HCT116 (cell line): Measurements from ENCODE around the gene DNMT3L. TPM values are rescaled to one million over a fixed set of nuclear protein-coding genes. Genes with fewer than 3 reads are reported as not detected.
A peak's percentile ranks its signal among the peaks of the same experiment; 100 is the strongest.

Experiments
- ATAC-seq: fragments of 200-7000 bp; cut with Tn5 transposase; 2 replicates; pipeline ENCODE4 v1.9.1; 2020; ENCODE audit warnings: mild to moderate bottlenecking, moderate library complexity
- BruUV-seq: library from RNA; stranded (reverse); fragments of 400-500 nt; replicated peaks from 2 replicates; lab custom pipeline; 2021; lab: Mats Ljungman, UMichigan
- CTCF ChIA-PET: fragments of 300-600 bp; sonication (Branson Sonifier 250); formaldehyde crosslinking; loops from one replicate; lab custom pipeline; 2021; ENCODE audit warnings: antibody characterized with exemption; lab: Charles Lee
- POLR2A ChIA-PET: fragments of 300-600, 350-600 bp; sonication (Branson Sonifier 250); formaldehyde crosslinking; loops from one replicate; lab custom pipeline; 2021; ENCODE audit warnings: antibody characterized with exemption; lab: Charles Lee
- RAD21 ChIA-PET, 2 experiments: fragments of 300-600 bp; sonication (Branson Sonifier 250); formaldehyde crosslinking; loops; one replicate each; lab custom pipeline; 2023; ENCODE audit warnings: low total read pairs in 2 of 2; ENCODE audit not compliant: uncharacterized antibody in 2 of 2, unreplicated experiment in 2 of 2, low non-redundant PET in 1 of 2; lab: Charles Lee
- DNase-seq: peaks from one replicate; pipeline ENCODE4 v3.0.0-alpha.2; 2010; ENCODE audit warnings: low read depth, low spot score
- H2AFZ ChIP-seq: fragments of 200-600 bp; shearing (Covaris generic), sonication (generic); 2 replicates; pipeline ENCODE4 v1.6.1; 2017; ENCODE audit warnings: low read depth, mixed run types, mixed read lengths, antibody characterized with exemption, low read length; ENCODE audit not compliant: poor library complexity, severe bottlenecking
- H3K27ac ChIP-seq: 2 replicates; pipeline ENCODE4 v1.5.1; 2012; ENCODE audit warnings: low read depth, low read length
- H3K27me3 ChIP-seq: fragments of 200-600 bp; sonication (generic); 2 replicates; pipeline ENCODE4 v1.6.1; 2016; ENCODE audit warnings: mixed run types, low read length, mixed read lengths; ENCODE audit not compliant: insufficient read depth
- H3K36me3 ChIP-seq, 2 experiments: fragments of 200-500 bp in 1 of 2; fragments of 200-600 bp in 1 of 2; sonication (Bioruptor generic) in 1 of 2; sonication (generic) in 1 of 2; 2 replicates each; pipeline versions ENCODE4 v1.5.1 to v1.6.1; 2014 to 2016; ENCODE audit warnings: low read length in 2 of 2, inconsistent platforms in 1 of 2, mixed read lengths in 1 of 2, mixed run types in 1 of 2; ENCODE audit not compliant: insufficient read depth in 2 of 2, control insufficient read depth in 1 of 2
- H3K4me1 ChIP-seq, 2 experiments: fragments of 200-600 bp in 1 of 2; sonication (generic) in 1 of 2; 2 replicates each; pipeline versions ENCODE4 v1.5.1 to v1.6.1; 2012 to 2017; ENCODE audit warnings: low read length in 2 of 2, inconsistent platforms in 1 of 2, mild to moderate bottlenecking in 1 of 2, mixed read lengths in 1 of 2, mixed run types in 1 of 2, moderate library complexity in 1 of 2; ENCODE audit not compliant: insufficient read depth in 2 of 2, control insufficient read depth in 1 of 2
- H3K4me2 ChIP-seq: fragments of 200-600 bp; sonication (generic); 2 replicates; pipeline ENCODE4 v1.6.1; 2017; ENCODE audit warnings: mixed run types, low read length, mixed read lengths
- H3K4me3 ChIP-seq, 2 experiments: fragments of 200-600 bp in 1 of 2; sonication (generic) in 1 of 2; replicated peaks in 1 of 2; 2 replicates each; pipeline ENCODE4 v1.5.1; 2011 to 2016; ENCODE audit warnings: low read length in 2 of 2, control low read depth in 1 of 2, low read depth in 1 of 2, mild to moderate bottlenecking in 1 of 2, mixed read lengths in 1 of 2, mixed run types in 1 of 2
- H3K79me2 ChIP-seq: fragments of 200-600 bp; sonication (generic); 2 replicates; pipeline ENCODE4 v1.6.1; 2017; ENCODE audit warnings: mild to moderate bottlenecking, mixed run types, low read length, moderate library complexity, mixed read lengths; ENCODE audit not compliant: insufficient read depth
- H3K9ac ChIP-seq: fragments of 200-600 bp; sonication (generic); 2 replicates; pipeline ENCODE4 v1.6.1; 2016; ENCODE audit warnings: low read length, mixed read lengths
- H3K9me2 ChIP-seq: fragments of 200-600 bp; sonication (generic), shearing (Covaris generic); 2 replicates; pipeline ENCODE4 v1.6.1; 2017; ENCODE audit warnings: mixed run types, mild to moderate bottlenecking, moderate library complexity; ENCODE audit not compliant: insufficient read depth
- H3K9me3 ChIP-seq, 2 experiments: fragments of 200-500 bp in 1 of 2; fragments of 200-600 bp in 1 of 2; sonication (Bioruptor generic) in 1 of 2; sonication (generic) in 1 of 2; 2 replicates each; pipeline ENCODE4 v1.6.1; 2014 to 2017; ENCODE audit warnings: low read length in 2 of 2, mixed read lengths in 2 of 2, inconsistent platforms in 1 of 2, low read depth in 1 of 2, mild to moderate bottlenecking in 1 of 2, mixed run types in 1 of 2, moderate library complexity in 1 of 2; ENCODE audit not compliant: control insufficient read depth in 1 of 2, insufficient read depth in 1 of 2
- H4K20me1 ChIP-seq: fragments of 200-600 bp; sonication (generic), shearing (Covaris generic); 2 replicates; pipeline ENCODE4 v1.6.1; 2017; ENCODE audit warnings: mixed run types, mild to moderate bottlenecking, moderate library complexity; ENCODE audit not compliant: insufficient read depth
- CBX3 ChIP-seq: IDR thresholded peaks from 2 replicates; pipeline ENCODE4 v1.6.1; 2012; ENCODE audit warnings: low read depth
- CEBPB ChIP-seq: IDR thresholded peaks from 2 replicates; pipeline ENCODE4 v1.6.1; 2012; ENCODE audit warnings: low read depth
- EGR1 ChIP-seq: IDR thresholded peaks from 2 replicates; pipeline ENCODE4 v1.6.1; 2012; ENCODE audit warnings: low read depth
- ELF1 ChIP-seq: IDR thresholded peaks from 2 replicates; pipeline ENCODE4 v1.6.1; 2012; ENCODE audit warnings: low read depth, borderline replicate concordance
- POLR2AphosphoS5 ChIP-seq: IDR thresholded peaks from 2 replicates; pipeline ENCODE4 v1.6.1; 2011; ENCODE audit warnings: mild to moderate bottlenecking, low read depth, low read length, moderate library complexity
- SIN3A ChIP-seq: IDR thresholded peaks from 2 replicates; pipeline ENCODE4 v1.6.1; 2012; ENCODE audit warnings: low read depth
- ZFX ChIP-seq: fragments of 450-650 bp; IDR thresholded peaks from 2 replicates; pipeline ENCODE4 v1.6.1; 2017
- intact Hi-C: fragments of 100-400 bp; cut with micrococcal nuclease; formaldehyde crosslinking; loops from 2 replicates; pipeline ENCODE4 v1.10.0; 2022
- total RNA-seq: library from RNA; stranded (reverse); gene quantifications from one replicate; pipeline ENCODE4 v1.2.1, GENCODE V29; 2021; ENCODE audit not compliant: unreplicated experiment
- TF ChIP-seq, protein P1 (sequence below): IDR thresholded peaks from 2 replicates; pipeline ENCODE4 v1.6.1; 2012
- TF ChIP-seq, protein P2 (sequence below): IDR thresholded peaks from 2 replicates; pipeline ENCODE4 v1.6.1; 2012; ENCODE audit warnings: low read depth
- TF ChIP-seq, protein P3 (sequence below): IDR thresholded peaks from 2 replicates; pipeline ENCODE4 v1.6.1; 2012
- TF ChIP-seq, protein P4 (sequence below): IDR thresholded peaks from 2 replicates; pipeline ENCODE4 v1.6.1; 2011; ENCODE audit warnings: mild to moderate bottlenecking, low read length, moderate library complexity; ENCODE audit not compliant: insufficient replicate concordance; ENCODE audit errors: extremely low read depth

The DNMT3L gene
- total RNA-seq, 1 experiment from 2014 or later, result not detected

DNA sequence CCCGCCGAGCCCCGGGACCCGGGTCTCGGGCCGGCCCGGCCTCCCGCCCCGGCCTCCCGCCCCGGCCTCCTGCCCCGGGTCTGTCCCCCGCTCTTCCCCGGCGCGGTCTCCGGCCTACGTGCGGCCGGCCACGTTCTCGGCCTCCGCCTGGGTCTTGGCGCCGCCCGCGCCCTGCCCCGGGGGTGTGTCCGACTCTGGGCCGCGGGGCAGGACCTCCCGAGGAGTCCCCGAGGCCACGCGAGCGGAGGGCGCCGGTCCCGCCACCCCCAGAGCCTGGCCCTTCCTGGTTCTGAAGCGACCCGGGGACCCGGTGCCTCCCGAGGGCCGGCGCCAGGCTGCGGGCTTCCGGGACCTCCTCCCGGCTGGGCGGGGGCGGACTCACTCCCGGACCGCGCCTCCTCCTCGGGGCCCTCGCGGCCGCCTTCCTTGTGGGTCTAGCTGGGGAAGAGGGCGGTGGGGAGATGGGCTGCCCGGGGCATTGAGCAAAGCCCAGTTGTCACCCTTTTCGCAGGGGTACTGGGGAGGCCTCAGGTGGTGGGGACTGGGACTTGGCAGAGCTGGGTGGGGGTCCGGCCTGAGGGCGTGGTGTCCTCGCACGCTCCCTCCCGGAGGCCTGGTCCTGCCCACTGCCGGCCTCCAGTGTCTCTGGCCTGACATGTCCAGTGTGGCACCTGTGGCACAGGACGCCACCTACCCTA is 38.7 kb upstream of the DNMT3L start:
- Histone ChIP-seq H3K36me3 (0 out of 4 replicates have a peak, but pooled peaks cover 0 to 2% of the 10 kb centered on the region in 2 experiments), H3K4me1 (peaks cover 15 to 48% of the 10 kb centered on the region in 2 experiments), H2AFZ (no peak overlapping the region), H3K27ac (peak overlapping the region; percentile 92), H3K9me2 (no peaks in the 10 kb centered on the region), H3K4me3 (peak overlapping the region; percentile 74 to 76), H3K27me3 (no peaks in the 10 kb centered on the region), H3K79me2 (peaks cover 46% of the 10 kb centered on the region), H4K20me1 (no peaks in the 10 kb centered on the region), H3K9ac (peak overlapping the region; percentile 88), H3K9me3 (no peaks in the 10 kb centered on the region), H3K4me2 (peak overlapping the region; percentile 98)
- CTCF ChIA-PET, result no interaction called here
- intact Hi-C loops, result no loop called here
- RAD21 ChIA-PET, result no interaction called here
- ATAC-seq, result peak; percentile 63
- no peak for DNase-seq
- no TSS peak for BruUV-seq
- POLR2A ChIA-PET, result interaction anchor here (1.0 kb wide), 1 partner anchor 39 kb away, joined by 3 read pairs; the partner anchor contains the start of gene CFAP410
- no peak for TF ChIP-seq ELF1
- TF ChIP-seq, protein P1, sequence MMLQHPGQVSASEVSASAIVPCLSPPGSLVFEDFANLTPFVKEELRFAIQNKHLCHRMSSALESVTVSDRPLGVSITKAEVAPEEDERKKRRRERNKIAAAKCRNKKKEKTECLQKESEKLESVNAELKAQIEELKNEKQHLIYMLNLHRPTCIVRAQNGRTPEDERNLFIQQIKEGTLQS, result no peak
- TF ChIP-seq ZFX, result peak; percentile 72; the same call in 1 of the 2 replicates
- TF ChIP-seq POLR2AphosphoS5, result 0 out of 2 replicates have a peak, but pooled peaks have one; percentile 21

DNA sequence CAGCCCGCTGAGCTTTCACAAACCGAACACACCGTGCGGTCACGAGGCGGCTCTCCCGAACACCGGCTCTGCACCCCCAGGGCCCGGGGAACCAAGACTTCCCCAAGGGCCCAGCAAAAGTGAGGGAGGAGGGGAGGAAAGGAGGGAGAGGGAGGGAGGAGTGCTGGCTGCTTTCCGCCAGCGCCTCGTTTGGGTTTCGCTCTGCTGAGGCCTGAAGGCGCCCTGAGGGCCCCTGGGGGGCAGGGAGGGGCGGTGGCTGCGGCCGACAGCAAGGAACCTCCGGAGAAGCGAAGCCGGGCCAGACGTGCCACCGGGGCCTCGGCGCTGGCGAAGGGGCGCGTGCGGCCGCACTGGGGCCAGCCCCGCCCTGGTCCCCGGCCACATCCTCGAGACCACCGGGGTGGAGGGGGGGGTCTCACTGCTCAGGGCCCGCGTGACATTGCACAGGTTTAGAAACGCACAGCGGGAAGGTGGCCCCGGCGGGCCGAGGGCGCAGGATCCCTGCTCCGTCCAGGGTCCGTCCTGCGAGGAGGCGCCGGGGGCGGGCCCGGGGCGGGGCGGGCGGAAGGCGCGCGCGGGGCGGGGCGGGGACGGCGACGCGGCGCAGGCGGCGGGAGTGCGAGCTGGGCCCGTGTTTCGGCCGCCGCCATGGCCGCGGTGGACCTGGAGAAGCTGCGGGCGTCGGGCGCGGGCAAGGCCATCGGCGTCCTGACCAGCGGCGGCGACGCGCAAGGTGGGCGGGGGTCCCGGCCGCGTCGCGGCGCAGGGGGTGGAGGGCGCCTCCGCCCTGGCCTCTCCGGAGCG is 38.0 kb upstream of the DNMT3L start, which contains the start of gene PFKL:
Gene PFKL, plus strand, starts transcription at position 596 of the 804 bp plus-strand sequence. Its CDS starts 53 bp downstream, at position 649.
- Histone ChIP-seq H3K9ac (peak within 1 kb of the TSS; percentile 88), H3K4me1 (peaks cover 15 to 48% of the 10 kb centered on the region in 2 experiments), H4K20me1 (no peaks in the 10 kb centered on the region), H3K36me3 (0 out of 4 replicates have a peak, but pooled peaks cover 0 to 2% of the 10 kb centered on the region in 2 experiments), H3K27ac (peak within 1 kb of the TSS; percentile 92), H3K4me3 (peak within 1 kb of the TSS; percentile 74 to 76), H3K9me2 (no peaks in the 10 kb centered on the region), H3K27me3 (no peaks in the 10 kb centered on the region), H3K9me3 (no peaks in the 10 kb centered on the region), H2AFZ (no peak within 1 kb of the TSS), H3K79me2 (peaks cover 38% of the 10 kb centered on the region), H3K4me2 (peak within 1 kb of the TSS; percentile 98)
- POLR2A ChIA-PET, result interaction anchor here (1.0 kb wide), 1 partner anchor 39 kb away, joined by 3 read pairs; the partner anchor contains the start of gene CFAP410
- DNase-seq (no peak), ATAC-seq (peak; percentile 76)
- RAD21 ChIA-PET, result interaction anchor here in 1 of 2 experiments (0.7 kb wide), 1 partner anchor 184 kb away, joined by 3 read pairs; no protein-coding TSS in a partner anchor
- BruUV-seq, result no TSS peak
- CTCF ChIA-PET, result no interaction called here
- intact Hi-C loops, result no loop called here
- TF ChIP-seq, protein P2, sequence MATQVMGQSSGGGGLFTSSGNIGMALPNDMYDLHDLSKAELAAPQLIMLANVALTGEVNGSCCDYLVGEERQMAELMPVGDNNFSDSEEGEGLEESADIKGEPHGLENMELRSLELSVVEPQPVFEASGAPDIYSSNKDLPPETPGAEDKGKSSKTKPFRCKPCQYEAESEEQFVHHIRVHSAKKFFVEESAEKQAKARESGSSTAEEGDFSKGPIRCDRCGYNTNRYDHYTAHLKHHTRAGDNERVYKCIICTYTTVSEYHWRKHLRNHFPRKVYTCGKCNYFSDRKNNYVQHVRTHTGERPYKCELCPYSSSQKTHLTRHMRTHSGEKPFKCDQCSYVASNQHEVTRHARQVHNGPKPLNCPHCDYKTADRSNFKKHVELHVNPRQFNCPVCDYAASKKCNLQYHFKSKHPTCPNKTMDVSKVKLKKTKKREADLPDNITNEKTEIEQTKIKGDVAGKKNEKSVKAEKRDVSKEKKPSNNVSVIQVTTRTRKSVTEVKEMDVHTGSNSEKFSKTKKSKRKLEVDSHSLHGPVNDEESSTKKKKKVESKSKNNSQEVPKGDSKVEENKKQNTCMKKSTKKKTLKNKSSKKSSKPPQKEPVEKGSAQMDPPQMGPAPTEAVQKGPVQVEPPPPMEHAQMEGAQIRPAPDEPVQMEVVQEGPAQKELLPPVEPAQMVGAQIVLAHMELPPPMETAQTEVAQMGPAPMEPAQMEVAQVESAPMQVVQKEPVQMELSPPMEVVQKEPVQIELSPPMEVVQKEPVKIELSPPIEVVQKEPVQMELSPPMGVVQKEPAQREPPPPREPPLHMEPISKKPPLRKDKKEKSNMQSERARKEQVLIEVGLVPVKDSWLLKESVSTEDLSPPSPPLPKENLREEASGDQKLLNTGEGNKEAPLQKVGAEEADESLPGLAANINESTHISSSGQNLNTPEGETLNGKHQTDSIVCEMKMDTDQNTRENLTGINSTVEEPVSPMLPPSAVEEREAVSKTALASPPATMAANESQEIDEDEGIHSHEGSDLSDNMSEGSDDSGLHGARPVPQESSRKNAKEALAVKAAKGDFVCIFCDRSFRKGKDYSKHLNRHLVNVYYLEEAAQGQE, result no peak
- TF ChIP-seq CEBPB (no peak), CBX3 (no peak), POLR2AphosphoS5 (peak; percentile 68), EGR1 (no peak), SIN3A (no peak)
- TF ChIP-seq, protein P3, sequence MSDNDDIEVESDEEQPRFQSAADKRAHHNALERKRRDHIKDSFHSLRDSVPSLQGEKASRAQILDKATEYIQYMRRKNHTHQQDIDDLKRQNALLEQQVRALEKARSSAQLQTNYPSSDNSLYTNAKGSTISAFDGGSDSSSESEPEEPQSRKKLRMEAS, result no peak
- TF ChIP-seq, protein P4, sequence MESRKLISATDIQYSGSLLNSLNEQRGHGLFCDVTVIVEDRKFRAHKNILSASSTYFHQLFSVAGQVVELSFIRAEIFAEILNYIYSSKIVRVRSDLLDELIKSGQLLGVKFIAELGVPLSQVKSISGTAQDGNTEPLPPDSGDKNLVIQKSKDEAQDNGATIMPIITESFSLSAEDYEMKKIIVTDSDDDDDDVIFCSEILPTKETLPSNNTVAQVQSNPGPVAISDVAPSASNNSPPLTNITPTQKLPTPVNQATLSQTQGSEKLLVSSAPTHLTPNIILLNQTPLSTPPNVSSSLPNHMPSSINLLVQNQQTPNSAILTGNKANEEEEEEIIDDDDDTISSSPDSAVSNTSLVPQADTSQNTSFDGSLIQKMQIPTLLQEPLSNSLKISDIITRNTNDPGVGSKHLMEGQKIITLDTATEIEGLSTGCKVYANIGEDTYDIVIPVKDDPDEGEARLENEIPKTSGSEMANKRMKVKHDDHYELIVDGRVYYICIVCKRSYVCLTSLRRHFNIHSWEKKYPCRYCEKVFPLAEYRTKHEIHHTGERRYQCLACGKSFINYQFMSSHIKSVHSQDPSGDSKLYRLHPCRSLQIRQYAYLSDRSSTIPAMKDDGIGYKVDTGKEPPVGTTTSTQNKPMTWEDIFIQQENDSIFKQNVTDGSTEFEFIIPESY, result peak; percentile 19
